ENCODE measurements around the gene CHRNA4.

DNA sequence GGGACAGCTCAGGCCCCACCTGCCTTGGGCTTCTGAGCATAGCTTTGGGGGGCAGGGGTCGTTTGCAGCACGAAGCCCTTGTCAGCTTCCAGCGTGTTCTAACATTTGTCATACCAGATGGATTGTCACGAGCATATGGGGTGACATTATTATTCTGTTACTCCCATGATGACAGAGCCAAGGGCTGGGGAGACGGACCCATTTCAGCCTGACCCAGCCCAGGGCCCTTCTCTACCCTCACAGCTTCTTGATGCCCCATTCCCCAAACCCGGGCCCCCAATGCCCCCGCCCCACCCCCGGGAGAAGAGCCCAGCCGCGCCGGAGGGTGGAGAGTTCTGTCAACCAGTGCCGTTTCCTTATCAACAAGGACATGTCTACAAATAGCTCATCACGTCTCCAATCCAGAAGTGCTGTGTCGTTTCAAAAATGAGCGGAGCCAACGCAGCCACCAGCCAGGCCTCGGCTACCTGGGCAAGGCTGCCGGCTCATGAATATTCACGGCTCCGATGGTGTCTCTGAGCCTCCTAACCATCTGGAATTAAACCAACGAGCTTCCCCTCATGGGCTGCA, 9.6 kb upstream of the CHRNA4 start:
- TF ChIP-seq POLR2A (IDR thresholded peaks at IDR 0.05) (no peak), CTCF (IDR thresholded peaks at IDR 0.05) (no peak)
